GM21723 (cell line): ENCODE measurements around the gene MS4A18.

ENCODE experiments used
- ATAC-seq: cut with Tn5 transposase; IDR thresholded peaks from one replicate; pipeline ENCODE4 v1.9.1; 2021; ENCODE audit warnings: mild to moderate bottlenecking, moderate library complexity; ENCODE audit not compliant: unreplicated experiment

The MS4A18 gene

GRCh38 chr11:60785136-60785535 lies 60.6 kb downstream of the MS4A18 start, which contains the start of gene MS4A10:
MS4A10 (plus strand) TSS chr11:60785333; CDS start chr11:60790336, 5,003 bp downstream.
- ATAC-seq: no peak

GRCh38 chr11:60785806-60786361 lies 61.4 kb downstream of the MS4A18 start:
- no peak for ATAC-seq

- no peak for ATAC-seq
Measured at GRCh38 chr11:60786811-60787567, 62.5 kb downstream of the MS4A18 start.

- ATAC-seq: no peak
Measured at GRCh38 chr11:60788401-60789125, 64.0 kb downstream of the MS4A18 start.

- no peak for ATAC-seq
Measured at GRCh38 chr11:60790726-60791125, 66.2 kb downstream of the MS4A18 start.

- ATAC-seq: no peak
Measured at GRCh38 chr11:60791153-60791933, 66.8 kb downstream of the MS4A18 start.

GRCh38 chr11:60792521-60792920 lies 68.0 kb downstream of the MS4A18 start:
- no peak for ATAC-seq
